Right lobe of liver (tissue), 6 donors: ENCODE measurements around the gene CXorf58. TPM values are rescaled to one million over a fixed set of nuclear protein-coding genes. Genes with fewer than 3 reads are reported as not detected.

Experiments used
- ATAC-seq, 4 donors: fragments of 200-7000 bp; cut with Tn5 transposase; one replicate each; pipeline ENCODE4 v1.9.1; 2020; ENCODE audit warnings: mild to moderate bottlenecking in 4 of 4, moderate library complexity in 4 of 4
- DNase-seq, 3 donors: peaks; one replicate each; pipeline ENCODE4 v3.0.0-alpha.2; 2020
- H3K27ac ChIP-seq, 3 donors: fragments of 200-600 bp; one replicate each; pipeline ENCODE4 v1.8.0; 2022
- H3K27me3 ChIP-seq, 2 donors: fragments of 200-600 bp; one replicate each; pipeline ENCODE4 v1.8.0; 2022
- H3K36me3 ChIP-seq, 4 donors: fragments of 200-600 bp; sonication (generic) in 1 of 4; one replicate each; pipeline versions ENCODE4 v1.5.1 to v1.8.0; 2017 to 2022; ENCODE audit warnings: control low read depth in 1 of 4
- H3K4me1 ChIP-seq, 4 donors: fragments of 200-600 bp; sonication (generic) in 1 of 4; one replicate each; pipeline versions ENCODE4 v1.5.1 to v1.8.0; 2017 to 2022; ENCODE audit warnings: control low read depth in 1 of 4
- H3K4me3 ChIP-seq, 3 donors: fragments of 200-600 bp; one replicate each; pipeline ENCODE4 v1.8.0; 2022
- H3K9me3 ChIP-seq, 4 donors: fragments of 200-600 bp; sonication (generic) in 1 of 4; one replicate each; pipeline versions ENCODE4 v1.5.1 to v1.8.0; 2017 to 2022; ENCODE audit warnings: control low read depth in 1 of 4
- CTCF ChIP-seq, 4 donors: fragments of 200-600 bp in 3 of 4; fragments of 450-650 bp in 1 of 4; IDR thresholded peaks; one replicate each; pipeline versions ENCODE4 v1.5.1 to v1.8.0; 2016 to 2022; ENCODE audit warnings: antibody characterized with exemption in 4 of 4, mild to moderate bottlenecking in 2 of 4
- POLR2A ChIP-seq: fragments of 450-650 bp; IDR thresholded peaks from one replicate; pipeline ENCODE4 v1.6.1; 2017; ENCODE audit warnings: antibody characterized with exemption, mild to moderate bottlenecking
- WGBS: methylation state at CpG from one replicate; pipeline ENCODE4 v1.1.6; 2018; ENCODE audit warnings: low coverage, low lambda C conversion rate; ENCODE audit not compliant: insufficient coverage; ENCODE audit errors: missing lambda C conversion rate; 5-methylcytosine and 5-hydroxymethylcytosine counted together
- intact Hi-C, 2 donors: fragments of 100-400 bp; cut with DNase I; formaldehyde crosslinking; loops; one replicate each; pipeline versions ENCODE4 v1.11.2 to v1.14.1; 2022
- total RNA-seq, 6 experiments: library from RNA; depleted of rRNA in 2 of 6; stranded (reverse); fragments of >200 nt in 2 of 6; fragmentation: NEBNext Ultra II Directional in 3 of 6; extraction: Animal tissue kit (Norgen Biotek cat#: 25700) in 3 of 6; gene quantifications; one replicate each; pipeline versions ENCODE4 v1.1.0 to v1.2.4, GENCODE V29; 2016 to 2023
- donor health status: DM: no; HTN: yes; CAD: no.
- donor health status: DM: no; HTN: no; CAD: no.
- donor health status: DM: no; HTN: no; CAD: no.
- donor health status: DM: no; HTN: yes; CAD: no.
- donor health status: DM: no; HTN: yes; CAD: no.

Gene CXorf58
- total RNA-seq, 6 experiments from 2014 or later, result not detected

- no peak for ATAC-seq
Measured at GRCh38 chrX:23930894-23931604, 23.2 kb downstream of the CXorf58 start.

DNA sequence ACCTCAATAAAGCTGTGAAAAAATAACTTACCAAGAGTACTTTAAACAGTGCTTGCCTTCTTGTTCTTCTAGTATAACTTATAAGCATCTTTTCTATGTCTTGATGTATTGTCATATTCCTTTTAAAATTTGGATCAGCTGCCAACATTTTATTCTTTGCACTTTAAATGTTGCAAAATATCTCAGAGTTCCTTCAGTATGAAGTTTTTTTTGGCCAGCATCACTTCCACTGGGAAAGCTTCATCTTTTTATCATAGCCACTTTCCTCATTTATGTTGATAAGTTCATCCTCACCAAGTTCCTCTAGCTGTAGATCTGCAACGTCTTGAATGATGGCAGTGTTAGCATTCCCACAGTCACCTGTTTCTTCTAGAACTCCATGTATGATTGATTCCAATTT lies 24.2 kb downstream of the CXorf58 start:
- no peak for TF ChIP-seq CTCF (IDR thresholded peaks at IDR 0.05)
- no peak for TF ChIP-seq POLR2A
- Histone ChIP-seq H3K9me3 (no peaks in the 10 kb centered on the region), H3K4me3 (no peak overlapping the region), H3K4me1 (no peaks in the 10 kb centered on the region), H3K27me3 (no peaks in the 10 kb centered on the region), H3K27ac (no peak overlapping the region), H3K36me3 (no peaks in the 10 kb centered on the region)
- ATAC-seq, result no peak
- intact Hi-C loops, result no loop called here
- WGBS, result 11% methylated on average over 1 of the region's 1 CpG
- DNase-seq, result no peak

More at GRCh38 chrX:23930894-23931604, 23.2 kb downstream of the CXorf58 start:
- intact Hi-C loops, result no loop called here
- TF ChIP-seq POLR2A (no peak), CTCF (IDR thresholded peaks at IDR 0.05) (no peak)
- no peaks in the 10 kb centered on the region for H3K4me1 ChIP-seq
- H3K27me3 ChIP-seq, result no peaks in the 10 kb centered on the region
- no peaks in the 10 kb centered on the region for H3K9me3 ChIP-seq
- DNase-seq, result no peak
- H3K36me3 ChIP-seq, result no peaks in the 10 kb centered on the region
- no peak overlapping the region for H3K4me3 ChIP-seq
- WGBS, result 26% methylated on average over 2 of the region's 2 CpGs
- no peak overlapping the region for H3K27ac ChIP-seq

DNA sequence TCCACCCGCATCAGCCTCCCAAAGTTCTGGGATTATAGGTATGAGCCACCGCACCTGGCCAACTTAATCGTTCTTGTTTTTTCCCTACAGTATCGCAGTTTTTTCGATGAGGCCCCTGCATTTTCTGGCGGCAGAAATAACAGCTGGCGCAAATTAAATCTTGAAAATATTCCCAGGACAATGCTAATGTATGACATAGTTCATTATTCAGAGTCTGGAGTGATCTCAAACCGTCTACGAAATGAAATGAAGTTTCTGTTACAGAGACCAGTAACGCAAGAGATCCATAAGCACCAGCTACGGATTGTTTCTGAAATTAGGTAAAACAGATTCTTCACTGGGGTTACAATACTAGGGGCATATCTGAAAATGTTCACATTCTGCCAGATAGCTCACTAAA lies 27.3 kb downstream of the CXorf58 start:
- WGBS, result 87% methylated on average over 11 of the region's 11 CpGs
- no peak for DNase-seq
- H3K4me3 ChIP-seq, result no peak overlapping the region
- no peaks in the 10 kb centered on the region for H3K36me3 ChIP-seq
- no peak overlapping the region for H3K27ac ChIP-seq
- intact Hi-C loops, result no loop called here
- no peaks in the 10 kb centered on the region for H3K4me1 ChIP-seq
- H3K27me3 ChIP-seq, result no peaks in the 10 kb centered on the region
- H3K9me3 ChIP-seq, result no peaks in the 10 kb centered on the region
- ATAC-seq, result no peak
- TF ChIP-seq POLR2A (no peak), CTCF (IDR thresholded peaks at IDR 0.05) (no peak)

DNA sequence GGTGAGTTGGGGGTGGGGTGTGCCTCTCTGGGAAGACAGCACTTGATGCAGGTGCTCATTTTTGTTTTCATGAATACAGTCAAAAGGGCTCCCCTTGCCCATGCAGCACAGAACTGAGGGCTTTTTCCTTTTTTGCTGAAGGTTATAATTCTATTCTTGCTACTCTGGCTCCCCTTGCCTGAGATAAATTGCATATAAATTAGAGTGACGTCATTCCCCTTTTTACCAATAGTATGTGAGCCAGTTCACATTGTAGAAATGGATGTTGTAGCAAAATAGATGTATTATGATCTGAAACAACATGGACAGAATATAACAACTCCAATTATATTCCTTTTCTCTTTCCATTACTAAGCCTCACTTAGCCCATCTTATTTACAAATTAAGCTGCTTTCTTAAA lies 28.4 kb downstream of the CXorf58 start:
- Histone ChIP-seq H3K27ac (no peak overlapping the region), H3K36me3 (no peaks in the 10 kb centered on the region), H3K4me3 (no peak overlapping the region), H3K27me3 (no peaks in the 10 kb centered on the region), H3K9me3 (no peaks in the 10 kb centered on the region), H3K4me1 (no peaks in the 10 kb centered on the region)
- DNase-seq (no peak), ATAC-seq (no peak)
- WGBS, result 13% methylated on average over 1 of the region's 1 CpG
- TF ChIP-seq POLR2A (no peak), CTCF (IDR thresholded peaks at IDR 0.05) (no peak)
- intact Hi-C loops, result no loop called here
